Ovary (tissue), 9 donors: ENCODE measurements around the gene CDX1. TPM values are rescaled to one million over a fixed set of nuclear protein-coding genes. Genes with fewer than 3 reads are reported as not detected.

Source experiments
- DNase-seq, 5 donors: peaks; one replicate each; pipeline ENCODE4 v3.0.0-alpha.2; 2019 to 2020
- H3K27ac ChIP-seq, 2 donors: fragments of 200-600 bp; one replicate each; pipeline versions ENCODE4 v1.5.1 to v1.8.0; 2019 to 2022
- H3K27me3 ChIP-seq: fragments of 200-600 bp; one replicate; pipeline ENCODE4 v1.8.0; 2022
- H3K36me3 ChIP-seq: fragments of 200-600 bp; sonication (generic); one replicate; pipeline ENCODE4 v1.5.1; 2019
- H3K4me1 ChIP-seq: one replicate; pipeline ENCODE4 v1.8.1; 2013; ENCODE audit warnings: mild to moderate bottlenecking, moderate library complexity; ENCODE audit not compliant: insufficient read depth
- H3K4me3 ChIP-seq: fragments of 200-600 bp; sonication (generic); one replicate; pipeline ENCODE4 v1.5.1; 2017
- H3K9me3 ChIP-seq, 2 donors: fragments of 200-600 bp in 1 of 2; sonication (generic) in 1 of 2; one replicate each; pipeline versions ENCODE4 v1.5.1 to v1.8.1; 2013 to 2019; ENCODE audit warnings: mild to moderate bottlenecking in 1 of 2, moderate library complexity in 1 of 2
- EP300 ChIP-seq: sonication (generic); formaldehyde crosslinking; IDR thresholded peaks from one replicate; pipeline ENCODE4 v1.6.1; 2017; ENCODE audit warnings: antibody characterized with exemption
- POLR2A ChIP-seq: fragments of 450-650 bp; IDR thresholded peaks from one replicate; pipeline ENCODE4 v1.6.1; 2017; ENCODE audit warnings: antibody characterized with exemption, mild to moderate bottlenecking, moderate library complexity
- WGBS, 3 donors: extraction: QIAGEN DNeasy Blood & Tissue Kit in 1 of 3; methylation state at CpG; one replicate each; pipeline versions ENCODE4 v1.1.5 to v1.1.7; 2013 to 2017; 5-methylcytosine and 5-hydroxymethylcytosine counted together
- intact Hi-C, 4 donors: fragments of 100-400 bp; cut with DNase I; formaldehyde crosslinking; loops; one replicate each; pipeline versions ENCODE4 v1.11.0 to v1.15.1; 2022 to 2023
- polyA plus RNA-seq, 2 donors: library from polyadenylated mRNA; stranded (reverse); fragments of 200-250 nt in 1 of 2; fragments of 350-450 nt in 1 of 2; fragmentation: Illumina TruSeq in 1 of 2; extraction: RNeasy Lipid Tissue Mini Kit (QIAGEN cat#74804) in 1 of 2; gene quantifications; one replicate each; pipeline ENCODE4 v1.2.3, GENCODE V29; 2013 to 2014
- total RNA-seq, 7 donors: library from RNA; depleted of rRNA in 2 of 7; stranded (reverse); fragments of >200 nt in 2 of 7; fragmentation: NEBNext Ultra II Directional in 3 of 7; extraction: Animal tissue kit (Norgen Biotek cat#: 25700) in 3 of 7; gene quantifications; one replicate each; pipeline versions ENCODE4 v1.1.0 to v1.2.4, GENCODE V29; 2016 to 2023
- TF ChIP-seq, protein P1 (sequence below), 3 donors: fragments of 450-650 bp in 2 of 3; fragments of 200-600 bp in 1 of 3; IDR thresholded peaks; one replicate each; pipeline versions ENCODE4 v1.5.1 to v1.8.0; 2016 to 2022; ENCODE audit warnings: antibody characterized with exemption in 3 of 3, mild to moderate bottlenecking in 1 of 3
- donor health status: DM: no; HTN: no; CAD: no; lungs with moderate emphysema.
- donor health status: DM: no; HTN: no; CAD: no.
- donor health status: Bipolar disorder and iron deficiency.
- donor health status: DM: yes; HTN: yes; CAD: no.
- donor health status: DM: no; HTN: no; CAD: no.
- donor health status: DM: yes; HTN: yes; CAD: no.

Gene CDX1
- total and polyA plus RNA-seq, 9 donors: 0.18 to 1.4 (median 0.58) TPM

DNA sequence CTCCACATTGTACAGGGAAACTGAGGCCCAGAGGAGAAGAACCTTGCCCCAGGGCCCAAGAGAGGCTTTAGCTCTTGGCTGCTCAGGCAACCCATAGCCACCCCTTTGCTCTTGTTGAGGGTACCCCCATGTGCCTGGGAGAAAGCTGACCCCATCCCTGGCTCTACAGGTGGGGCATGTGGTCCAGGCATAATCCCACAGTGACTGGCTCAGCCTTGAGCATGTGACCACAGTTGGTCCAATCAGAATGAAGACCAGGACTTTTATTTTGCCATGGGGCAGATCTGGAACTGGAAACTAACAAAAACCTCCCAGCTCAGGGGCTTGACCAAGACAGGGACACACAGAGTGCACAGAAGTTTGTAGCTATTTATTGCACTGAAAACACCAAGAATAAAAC, 52.6 kb downstream of the CDX1 start:
- DNase-seq: no peak
- peaks cover 2% of the 10 kb centered on the region for H3K4me1 ChIP-seq

GRCh38 chr5:150219861-150220260, 53.3 kb downstream of the CDX1 start:
- 84 to 90% (median 88%) methylated on average over 2 of the region's 2 CpGs for WGBS, 3 donors
- TF ChIP-seq EP300: no peak
- TF ChIP-seq POLR2A: no peak
- TF ChIP-seq, protein P1, sequence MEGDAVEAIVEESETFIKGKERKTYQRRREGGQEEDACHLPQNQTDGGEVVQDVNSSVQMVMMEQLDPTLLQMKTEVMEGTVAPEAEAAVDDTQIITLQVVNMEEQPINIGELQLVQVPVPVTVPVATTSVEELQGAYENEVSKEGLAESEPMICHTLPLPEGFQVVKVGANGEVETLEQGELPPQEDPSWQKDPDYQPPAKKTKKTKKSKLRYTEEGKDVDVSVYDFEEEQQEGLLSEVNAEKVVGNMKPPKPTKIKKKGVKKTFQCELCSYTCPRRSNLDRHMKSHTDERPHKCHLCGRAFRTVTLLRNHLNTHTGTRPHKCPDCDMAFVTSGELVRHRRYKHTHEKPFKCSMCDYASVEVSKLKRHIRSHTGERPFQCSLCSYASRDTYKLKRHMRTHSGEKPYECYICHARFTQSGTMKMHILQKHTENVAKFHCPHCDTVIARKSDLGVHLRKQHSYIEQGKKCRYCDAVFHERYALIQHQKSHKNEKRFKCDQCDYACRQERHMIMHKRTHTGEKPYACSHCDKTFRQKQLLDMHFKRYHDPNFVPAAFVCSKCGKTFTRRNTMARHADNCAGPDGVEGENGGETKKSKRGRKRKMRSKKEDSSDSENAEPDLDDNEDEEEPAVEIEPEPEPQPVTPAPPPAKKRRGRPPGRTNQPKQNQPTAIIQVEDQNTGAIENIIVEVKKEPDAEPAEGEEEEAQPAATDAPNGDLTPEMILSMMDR (IDR thresholded peaks at IDR 0.05): no peak
- H3K4me1 ChIP-seq: peaks cover 2% of the 10 kb centered on the region
- DNase-seq: no peak
- no peaks in the 10 kb centered on the region for H3K27me3 ChIP-seq
- no peaks in the 10 kb centered on the region for H3K36me3 ChIP-seq
- intact Hi-C loops: loop anchor here in 2 of 4 donors (2.0 to 10.0 kb wide), 5 partner anchors 58 to 385 kb away; partner anchors contain the start of genes HMGXB3 (in 1 of the 2) and TIGD6 (in 1 of the 2)
- no peaks in the 10 kb centered on the region for H3K9me3 ChIP-seq
- H3K27ac ChIP-seq: no peak overlapping the region
- no peak overlapping the region for H3K4me3 ChIP-seq

More for the DNA sequence above, 52.6 kb downstream of the CDX1 start:
- TF ChIP-seq, protein P1 (IDR thresholded peaks at IDR 0.05): no peak
- TF ChIP-seq POLR2A (no peak), EP300 (no peak)
- no peaks in the 10 kb centered on the region for H3K9me3 ChIP-seq
- no peak overlapping the region for H3K27ac ChIP-seq
- intact Hi-C loops: loop anchor here in 2 of 4 donors (2.0 to 10.0 kb wide), 4 partner anchors 57 to 384 kb away; partner anchors contain the start of genes HMGXB3 (in 1 of the 2) and TIGD6 (in 1 of the 2)
- no peaks in the 10 kb centered on the region for H3K36me3 ChIP-seq
- no peaks in the 10 kb centered on the region for H3K27me3 ChIP-seq
- H3K4me3 ChIP-seq: no peak overlapping the region

DNA sequence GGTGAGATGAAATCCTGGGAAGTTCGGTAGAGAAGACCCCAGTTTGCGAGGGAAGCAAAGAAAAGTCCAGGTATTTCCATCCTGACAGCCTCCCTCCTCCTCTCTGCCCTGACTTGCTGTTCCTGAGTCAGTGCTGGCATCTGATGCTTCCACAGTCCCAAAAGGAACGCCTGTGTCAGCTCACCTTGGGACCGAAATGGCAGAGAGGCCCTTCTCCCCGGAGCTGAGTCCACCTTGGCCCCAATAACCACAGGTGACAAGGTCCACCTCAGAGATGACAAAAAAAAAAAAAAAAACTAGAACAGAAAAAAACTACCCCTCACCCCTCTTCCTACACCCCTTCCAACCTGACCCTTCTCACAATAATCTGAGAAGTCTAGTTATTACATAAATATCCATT, 54.9 kb downstream of the CDX1 start:
- DNase-seq: no peak
- no peaks in the 10 kb centered on the region for H3K36me3 ChIP-seq
- peaks cover 2% of the 10 kb centered on the region for H3K4me1 ChIP-seq
- no peaks in the 10 kb centered on the region for H3K9me3 ChIP-seq
- H3K4me3 ChIP-seq: no peak overlapping the region
- intact Hi-C loops: loop anchor here in 1 of 4 donors (10.0 kb wide), 1 partner anchor 123 kb away; no protein-coding TSS in a partner anchor
- no peak overlapping the region for H3K27ac ChIP-seq
- TF ChIP-seq EP300: no peak
- no peak for TF ChIP-seq POLR2A
- TF ChIP-seq, protein P1 (IDR thresholded peaks at IDR 0.05): no peak
- 82 to 90% (median 83%) methylated on average over 5 of the region's 5 CpGs for WGBS, 3 donors
- H3K27me3 ChIP-seq: no peaks in the 10 kb centered on the region

- Histone ChIP-seq H3K9me3 (no peaks in the 10 kb centered on the region), H3K4me3 (no peak overlapping the region), H3K4me1 (peaks cover under 1% of the 10 kb centered on the region), H3K27ac (no peak overlapping the region), H3K27me3 (no peaks in the 10 kb centered on the region), H3K36me3 (no peaks in the 10 kb centered on the region)
- TF ChIP-seq POLR2A (no peak), EP300 (no peak)
- TF ChIP-seq, protein P1 (IDR thresholded peaks at IDR 0.05): no peak
- 90 to 93% (median 91%) methylated on average over 21 of the region's 21 CpGs for WGBS, 3 donors
- DNase-seq: no peak
- intact Hi-C loops: loop anchor here in 2 of 4 donors (2.0 to 10.0 kb wide), 2 partner anchors 94 to 122 kb away; no protein-coding TSS in a partner anchor
These were observed 56.3 kb downstream of the CDX1 start for GRCh38 chr5:150222906-150223305.
